Bladder microvascular endothelial cell (primary cell): ENCODE measurements around the gene CYP4F2. TPM values are rescaled to one million over a fixed set of nuclear protein-coding genes. Genes with fewer than 3 reads are reported as not detected.

Experiments used
- total RNA-seq: library from RNA; depleted of rRNA; stranded (reverse); fragments of >200 nt; gene quantifications from 2 replicates; pipeline ENCODE4 v1.2.3, GENCODE V29; 2014

Gene CYP4F2
- total RNA-seq: under 0.01 TPM in 1 of 2 replicates, not detected in the other

GRCh38 chr19:15897738-15898276 is at the start of gene CYP4F2:
Gene CYP4F2 (minus strand): TSS chr19:15898074. CDS start chr19:15897611, 463 bp downstream.

GRCh38 chr19:15934332-15935078 is 36.6 kb upstream of the CYP4F2 start, which contains the start of gene CYP4F11:
Gene CYP4F11 (minus strand): TSS chr19:15934529. CDS start chr19:15934408, 121 bp downstream.

Other genes with a start within 250 kb of the CYP4F2 start
- not detected in 2 replicates for gene CYP4F12, start 225.0 kb downstream of the CYP4F2 start, total RNA-seq
- not detected in 2 replicates for gene OR10H2, start 170.1 kb downstream of the CYP4F2 start, total RNA-seq
- not detected in 2 replicates for gene OR10H3, start 160.1 kb downstream of the CYP4F2 start, total RNA-seq
- not detected in 2 replicates for gene OR10H5, start 110.4 kb downstream of the CYP4F2 start, total RNA-seq
- not detected in 2 replicates for gene OR10H1, start 82.4 kb downstream of the CYP4F2 start, total RNA-seq
- gene CYP4F11, start 36.5 kb upstream of the CYP4F2 start, total RNA-seq: not detected in 2 replicates
- not detected in 2 replicates for gene OR10H4, start 50.9 kb upstream of the CYP4F2 start, total RNA-seq
- gene TPM4, start 178.4 kb upstream of the CYP4F2 start, total RNA-seq: 402 and 772 TPM in 2 replicates
- 92.8 and 136 TPM in 2 replicates for gene RAB8A, start 213.8 kb upstream of the CYP4F2 start, total RNA-seq
- not detected in 2 replicates for gene HSH2D, start 245.6 kb upstream of the CYP4F2 start, total RNA-seq